ENCODE measurements around the gene PDIK1L.

The PDIK1L gene

DNA sequence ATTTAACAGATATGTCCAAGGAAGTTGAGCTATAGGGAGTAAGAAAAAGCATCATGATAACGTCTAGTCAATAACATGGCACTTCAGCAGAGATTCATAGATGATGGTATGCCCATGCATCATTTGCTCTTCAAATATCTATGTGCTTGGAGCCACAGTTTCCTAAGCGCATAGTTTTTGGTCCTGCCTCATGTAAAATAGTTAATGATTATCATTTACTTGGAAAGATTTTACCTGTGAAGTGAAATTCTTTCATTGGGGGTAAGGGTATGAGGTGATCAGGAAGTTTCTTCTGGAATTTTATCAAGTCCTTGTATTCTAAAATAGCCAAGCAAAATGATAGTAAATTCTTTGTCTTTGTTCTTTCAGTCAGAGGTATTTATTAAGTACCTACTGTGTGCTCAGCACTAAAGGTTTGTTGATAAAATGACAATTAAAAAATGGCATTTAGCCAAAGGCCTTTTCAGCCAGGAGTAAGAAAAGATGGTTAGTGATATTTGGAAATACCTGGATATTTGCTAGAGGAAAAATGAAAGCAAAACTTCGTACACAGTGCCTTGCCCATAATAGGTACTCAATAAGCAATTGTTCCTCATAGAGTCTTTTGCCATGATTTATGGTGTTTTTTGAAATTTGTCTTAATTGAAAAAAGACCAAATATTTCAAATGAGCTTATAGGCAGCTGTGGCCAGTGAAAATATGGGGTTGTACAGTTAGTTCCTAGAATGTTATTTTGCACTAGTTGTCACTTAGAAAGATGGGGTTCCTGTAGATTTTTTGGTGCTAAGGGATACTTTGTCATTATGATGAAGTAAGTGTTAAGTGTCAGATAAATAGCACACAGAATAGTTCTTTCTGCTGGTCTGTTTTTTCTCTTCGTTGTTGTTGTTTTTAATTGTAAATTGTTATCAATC, 13.1 kb downstream of the PDIK1L start:
- no peak for DNase-seq

- DNase-seq = no peak
Measured at GRCh38 chr1:26125382-26125781, 13.8 kb downstream of the PDIK1L start.

DNA sequence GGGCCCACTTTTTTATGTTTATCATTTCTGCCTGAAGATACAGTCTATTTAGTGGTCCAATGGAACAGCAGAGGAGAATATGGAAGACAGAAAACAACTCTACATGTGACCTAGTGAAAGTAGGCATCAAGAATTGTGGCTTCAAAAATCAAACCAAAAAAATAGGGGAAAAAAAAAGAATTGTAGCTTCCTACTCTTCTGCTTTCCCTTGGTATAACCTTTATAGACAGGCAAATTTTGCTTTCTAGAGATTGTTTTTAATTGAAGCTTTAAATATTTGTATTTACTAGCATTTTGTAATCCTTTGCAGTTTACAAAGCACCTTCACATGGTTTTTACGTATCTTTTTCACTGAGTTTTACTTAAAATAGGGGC, 14.3 kb downstream of the PDIK1L start:
- DNase-seq = no peak

DNA sequence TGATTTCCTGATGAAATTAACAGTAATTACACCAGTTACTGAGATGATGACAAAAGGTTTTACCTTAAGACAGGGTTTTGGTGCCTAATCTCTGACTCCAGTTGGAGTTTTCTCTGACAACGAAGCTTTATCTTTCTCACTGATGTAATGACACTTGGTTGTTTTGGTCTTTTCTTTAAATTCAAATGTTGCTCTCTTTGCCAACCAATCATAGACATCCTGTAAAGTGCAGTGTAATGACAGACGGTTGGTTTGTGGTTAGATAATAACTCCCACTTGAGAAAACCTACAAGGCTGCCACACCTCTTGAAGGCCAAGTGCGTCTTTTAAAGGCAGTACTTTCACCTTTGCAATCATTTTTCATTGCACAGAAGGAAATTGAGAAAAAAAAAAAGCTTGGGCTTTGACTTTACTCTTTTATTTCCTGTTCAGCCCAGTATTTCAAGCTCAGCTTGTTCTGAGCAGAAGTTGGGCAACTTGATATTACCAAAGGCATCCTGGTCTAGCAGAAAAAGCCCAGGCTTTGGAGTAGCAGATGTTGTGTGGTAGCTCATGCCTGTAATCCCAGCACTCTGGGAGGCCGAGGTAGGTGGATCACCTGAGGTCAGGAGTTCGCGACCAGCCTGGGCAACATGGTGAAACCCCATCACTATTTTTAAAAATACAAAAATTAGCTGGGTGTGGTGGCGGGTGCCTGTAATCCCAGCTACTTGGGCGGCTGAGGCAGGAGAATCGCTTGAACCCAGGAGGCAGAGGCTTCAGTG, 14.9 kb downstream of the PDIK1L start:
- peak; percentile 12 to 32 for DNase-seq

GRCh38 chr1:26127235-26128163, 15.9 kb downstream of the PDIK1L start:
- no peak for DNase-seq

GRCh38 chr1:26129778-26130177, 18.2 kb downstream of the PDIK1L start:
- DNase-seq = no peak

DNA sequence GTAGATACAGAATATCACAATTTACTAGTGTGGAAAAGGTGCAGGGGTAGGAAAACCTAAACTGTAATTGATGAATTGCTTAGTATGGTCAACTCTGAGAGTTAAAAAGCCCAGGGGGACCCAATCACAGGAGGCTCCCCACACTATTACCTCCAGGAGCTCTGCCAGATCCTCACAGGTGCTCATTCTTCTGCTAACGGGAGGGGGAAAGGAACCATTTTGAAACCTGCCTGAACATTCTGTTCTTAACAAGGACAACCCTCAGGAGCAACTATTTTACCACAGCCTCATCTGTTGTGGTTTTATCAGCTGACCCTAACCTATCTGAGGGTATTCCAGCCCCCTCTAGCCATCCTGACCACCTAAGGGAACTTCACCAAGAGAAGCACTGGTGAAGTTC, 19.1 kb downstream of the PDIK1L start:
- DNase-seq = no peak

GRCh38 chr1:26132128-26132833, 20.7 kb downstream of the PDIK1L start:
- DNase-seq = no peak

DNA sequence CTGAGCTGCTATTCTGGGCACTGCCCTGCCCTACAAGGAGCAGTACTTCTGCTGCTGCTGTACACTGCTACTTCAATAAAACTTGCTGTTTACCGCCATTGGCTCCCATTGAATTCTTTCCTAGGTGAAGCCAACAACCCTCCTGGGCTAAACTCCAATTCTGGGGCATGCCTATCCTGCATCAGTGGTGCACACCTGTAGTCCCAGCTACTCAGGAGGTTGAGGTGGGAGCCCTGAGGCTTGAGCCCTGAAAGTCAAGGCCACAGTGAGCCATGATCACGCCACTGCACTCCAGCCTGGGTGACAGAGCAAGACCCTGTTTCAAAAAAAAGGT, 21.2 kb downstream of the PDIK1L start:
- no peak for DNase-seq

DNA sequence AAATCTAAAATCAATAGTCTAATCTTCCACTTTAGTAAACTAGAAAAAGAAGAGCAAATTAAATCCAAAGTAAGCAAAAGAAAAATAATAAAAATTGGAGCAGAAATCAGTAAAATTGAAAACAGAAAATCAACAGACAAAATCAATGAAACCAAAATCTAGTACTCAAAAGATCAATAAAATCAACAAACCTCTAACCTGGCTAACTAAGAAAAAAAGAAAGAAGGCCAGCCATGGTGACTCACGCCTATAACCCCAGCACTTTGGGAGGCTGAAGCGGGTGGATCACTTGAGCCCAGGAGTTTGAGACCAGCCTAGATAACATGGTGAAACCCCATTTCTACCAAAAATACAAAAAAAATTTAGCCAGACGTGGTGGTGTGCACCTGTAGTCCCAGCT, 22.8 kb downstream of the PDIK1L start:
- no peak for DNase-seq

DNA sequence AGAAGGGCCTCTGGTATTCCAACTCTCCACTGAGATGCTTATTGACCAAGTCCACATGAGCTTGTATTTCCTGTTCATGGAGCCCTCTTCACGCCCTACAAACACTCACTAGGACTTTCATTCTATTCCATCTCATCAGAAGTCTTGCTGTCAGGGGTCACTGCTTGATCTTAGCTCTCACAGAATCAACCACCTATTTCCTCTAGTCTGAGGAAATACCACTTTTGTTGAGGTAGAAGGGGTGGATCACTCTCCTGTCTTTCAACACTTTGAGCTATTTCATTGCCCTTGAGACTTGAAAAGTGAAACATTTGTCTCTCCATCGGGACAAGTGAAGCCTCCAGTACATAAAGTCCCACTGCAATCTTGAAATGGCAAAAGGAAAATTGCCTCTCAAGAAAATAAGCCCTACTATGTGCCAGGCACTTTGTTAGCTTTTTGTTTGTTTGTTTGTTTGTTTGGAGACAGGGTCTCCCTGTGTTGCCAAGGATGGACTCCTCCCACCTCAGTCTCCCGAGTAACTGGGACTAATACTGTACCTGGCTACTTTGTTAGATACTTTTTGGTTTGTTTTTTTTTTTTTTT, 27.4 kb downstream of the PDIK1L start:
- no peak for DNase-seq

- no peak for DNase-seq
Measured at GRCh38 chr1:26142159-26142558, 30.5 kb downstream of the PDIK1L start.

GRCh38 chr1:26145041-26145959, 33.7 kb downstream of the PDIK1L start:
- DNase-seq = peak; percentile 74 to 75

GRCh38 chr1:26145960-26146294, 34.3 kb downstream of the PDIK1L start:
- DNase-seq = no peak

- DNase-seq = no peak
Measured at GRCh38 chr1:26148887-26149286, 37.3 kb downstream of the PDIK1L start.

- no peak for DNase-seq
Measured at GRCh38 chr1:26153966-26154532, 42.4 kb downstream of the PDIK1L start.

GRCh38 chr1:26154750-26155149, 43.1 kb downstream of the PDIK1L start:
- DNase-seq = no peak

GRCh38 chr1:26155370-26156284, 44.0 kb downstream of the PDIK1L start:
- DNase-seq = no peak

DNA sequence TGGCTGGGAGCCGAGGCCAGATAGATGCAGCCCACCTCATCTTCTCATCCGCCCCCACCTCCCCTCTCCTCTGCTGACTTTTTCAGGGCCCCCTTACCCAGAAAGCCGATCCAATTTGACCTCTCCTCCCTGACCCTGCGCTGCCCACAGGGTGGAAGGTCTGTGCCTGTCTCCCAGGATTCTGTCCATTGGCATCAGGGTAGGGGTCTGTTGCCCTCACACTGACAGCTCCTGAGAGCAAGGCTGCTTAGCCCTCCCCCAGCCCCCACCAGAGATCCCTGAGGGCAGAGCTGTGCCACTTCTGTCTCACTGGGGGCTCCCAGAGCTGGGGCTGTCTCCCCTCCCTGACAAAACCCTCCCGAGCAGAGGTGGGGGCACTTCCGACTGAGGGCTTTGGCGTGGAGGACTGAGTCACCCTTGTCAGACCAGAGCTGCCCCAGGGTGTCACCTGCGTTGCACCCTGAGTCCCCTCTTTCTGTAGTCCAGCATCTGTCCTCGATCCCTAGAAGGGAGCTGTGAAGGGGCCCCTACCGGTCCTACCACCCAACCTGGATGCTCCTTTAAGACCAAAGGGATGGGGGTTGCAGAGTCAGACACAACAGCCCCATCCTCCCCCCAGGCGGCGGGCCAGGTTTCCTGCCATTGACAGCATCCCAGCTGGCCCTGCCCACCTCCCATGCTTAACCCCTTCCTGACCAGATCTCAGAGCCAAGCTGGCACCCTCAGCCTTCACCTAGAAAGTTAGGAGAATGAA, 44.8 kb downstream of the PDIK1L start:
- no peak for DNase-seq

All from stimulated activated CD4-positive, alpha-beta T cell treated with anti-CD3 and anti-CD28 coated beads, Interleukin-2, amount 100 ng/mL, for 24 hours (primary cell).